Pulmonary artery endothelial cell (primary cell): ENCODE results near the gene CMTM8. TPM values are rescaled to one million over a fixed set of nuclear protein-coding genes. Genes with fewer than 3 reads are reported as not detected.
A peak's percentile ranks its signal among the peaks of the same experiment; 100 is the strongest.
"Not testable (repeated sequence)": the region's sequence is repeated elsewhere in the genome, so short reads cannot be mapped to it uniquely, and the experiment has no call there.

Experiments used
- DNase-seq: peaks from one replicate; pipeline ENCODE4 v3.0.0-alpha.2; 2011; ENCODE audit warnings: low read depth, low spot score
- total RNA-seq: library from RNA; depleted of rRNA; stranded (reverse); fragments of >200 nt; gene quantifications from 2 replicates; pipeline ENCODE4 v1.2.3, GENCODE V29; 2014

CMTM8 gene, protein sequence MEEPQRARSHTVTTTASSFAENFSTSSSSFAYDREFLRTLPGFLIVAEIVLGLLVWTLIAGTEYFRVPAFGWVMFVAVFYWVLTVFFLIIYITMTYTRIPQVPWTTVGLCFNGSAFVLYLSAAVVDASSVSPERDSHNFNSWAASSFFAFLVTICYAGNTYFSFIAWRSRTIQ
- total RNA-seq = 2.6 and 2.8 TPM in 2 replicates

DNA sequence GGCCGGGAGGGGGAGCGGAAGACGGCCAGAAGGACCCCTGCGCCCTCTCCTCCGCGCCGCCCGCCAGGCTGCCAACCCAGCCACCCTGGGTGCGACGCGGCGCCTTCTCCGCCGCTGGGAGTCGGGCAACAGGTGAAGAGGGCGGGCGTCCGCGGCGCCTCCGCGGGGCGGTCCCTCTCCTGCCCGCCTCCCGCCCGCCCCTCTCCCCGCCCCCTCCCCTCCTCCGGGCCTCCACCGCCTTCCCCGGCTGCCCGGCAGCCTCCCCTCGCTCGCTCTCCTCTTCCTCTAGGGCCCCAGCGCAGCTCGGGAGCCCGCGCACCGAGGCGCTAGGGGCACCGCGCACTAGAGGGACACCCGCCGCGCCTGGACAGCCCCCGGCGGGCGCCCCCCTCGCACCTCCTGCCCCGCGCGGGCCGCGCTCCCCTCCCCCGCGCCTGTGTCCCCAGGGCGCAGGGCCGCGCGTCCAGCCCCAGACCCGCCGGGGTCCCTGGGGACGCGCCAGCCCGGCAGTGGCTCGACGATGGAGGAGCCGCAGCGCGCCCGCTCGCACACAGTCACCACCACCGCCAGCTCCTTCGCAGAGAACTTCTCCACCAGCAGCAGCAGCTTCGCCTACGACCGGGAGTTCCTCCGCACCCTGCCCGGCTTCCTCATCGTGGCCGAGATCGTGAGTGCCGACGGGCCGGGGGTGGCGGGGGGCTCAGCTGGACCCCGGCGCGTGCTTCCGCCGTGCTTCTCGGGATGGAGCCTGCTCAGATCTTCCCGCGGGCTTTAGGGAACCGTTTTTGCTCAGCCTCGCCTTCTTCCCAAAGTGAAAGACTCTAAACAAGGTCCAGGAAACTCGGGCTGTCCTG, at the start of gene CMTM8:
TSS of gene CMTM8 (plus strand) at position 228 of the 854 bp plus-strand sequence. CDS start at position 521, 293 bp downstream.
- DNase-seq = no peak

DNA sequence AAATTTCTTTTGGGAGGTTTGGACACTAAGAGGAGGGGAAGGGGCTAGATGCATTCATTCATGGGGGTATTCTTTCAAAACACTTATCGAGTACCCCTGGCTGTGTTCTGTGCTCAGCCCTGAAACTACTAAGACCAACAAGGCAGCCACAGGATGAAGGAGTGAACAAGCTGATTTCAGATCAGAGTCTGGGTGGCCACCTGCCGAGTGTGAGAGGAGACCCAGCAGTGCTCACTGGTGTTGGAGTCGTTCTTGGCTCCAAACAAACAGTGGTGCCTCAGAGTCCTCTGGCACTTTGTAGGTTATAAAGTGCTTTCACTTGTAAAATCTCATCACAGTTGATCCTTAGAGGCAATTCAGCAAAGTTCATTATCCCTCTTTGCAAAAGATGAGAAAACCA, 48.8 kb upstream of the CMTM8 start:
- DNase-seq = no peak

DNA sequence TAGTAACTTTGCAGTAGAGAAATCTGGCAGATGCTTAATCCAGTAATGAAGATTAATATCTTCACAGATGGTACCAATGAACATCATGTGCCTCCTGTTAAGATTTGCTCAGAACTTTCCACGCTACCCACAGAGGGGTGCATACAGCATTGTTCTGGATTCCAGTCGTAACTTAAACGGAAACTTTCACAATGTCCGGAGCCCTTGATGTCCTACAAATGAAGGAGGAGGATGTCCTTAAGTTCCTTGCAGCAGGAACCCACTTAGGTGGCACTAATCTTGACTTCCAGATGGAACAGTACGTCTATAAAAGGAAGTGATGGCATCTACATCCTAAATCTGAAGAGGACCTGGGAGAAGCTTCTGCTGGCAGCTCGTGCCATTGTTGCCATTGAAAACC, 47.9 kb upstream of the CMTM8 start:
- DNase-seq = not testable (repeated sequence)

DNA sequence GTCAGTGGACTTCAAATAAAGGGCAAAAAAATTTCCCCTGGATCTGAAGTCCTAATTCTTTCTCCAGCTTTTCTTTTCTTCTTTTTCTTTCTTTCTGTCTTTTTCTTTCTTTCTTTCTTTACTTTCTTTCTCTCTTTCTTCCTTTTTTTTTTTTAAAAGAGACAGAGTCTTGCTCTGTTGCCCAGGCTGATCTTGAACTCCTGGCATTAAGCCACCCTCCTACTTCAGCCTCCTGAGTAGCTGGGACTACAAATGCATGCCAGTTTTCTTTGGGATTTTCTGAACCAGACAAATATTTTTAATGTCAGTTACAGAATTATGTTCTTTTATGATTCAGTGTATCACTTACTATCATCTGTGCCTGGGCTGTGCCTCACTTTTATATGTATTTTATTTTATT, 45.4 kb upstream of the CMTM8 start:
- no peak for DNase-seq

DNA sequence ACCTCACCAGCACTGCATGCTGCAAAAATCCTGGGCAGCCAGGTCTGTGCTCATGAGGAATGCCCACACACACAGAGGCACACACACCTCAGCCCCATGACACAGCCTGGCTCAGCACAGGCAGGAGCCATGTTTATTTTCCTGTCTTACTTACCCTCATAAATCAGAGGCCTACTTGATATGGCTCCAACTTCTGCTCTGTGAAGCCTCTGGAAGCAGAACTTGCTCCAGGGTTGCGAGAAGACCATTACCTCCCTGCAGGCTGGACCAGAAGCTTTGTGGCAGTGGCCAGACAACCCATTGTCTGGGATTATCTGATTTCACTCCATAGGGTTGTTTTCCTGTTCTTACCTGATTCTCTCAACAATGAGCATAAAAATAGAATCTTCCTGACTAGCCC, 43.8 kb upstream of the CMTM8 start:
- no peak for DNase-seq

DNA sequence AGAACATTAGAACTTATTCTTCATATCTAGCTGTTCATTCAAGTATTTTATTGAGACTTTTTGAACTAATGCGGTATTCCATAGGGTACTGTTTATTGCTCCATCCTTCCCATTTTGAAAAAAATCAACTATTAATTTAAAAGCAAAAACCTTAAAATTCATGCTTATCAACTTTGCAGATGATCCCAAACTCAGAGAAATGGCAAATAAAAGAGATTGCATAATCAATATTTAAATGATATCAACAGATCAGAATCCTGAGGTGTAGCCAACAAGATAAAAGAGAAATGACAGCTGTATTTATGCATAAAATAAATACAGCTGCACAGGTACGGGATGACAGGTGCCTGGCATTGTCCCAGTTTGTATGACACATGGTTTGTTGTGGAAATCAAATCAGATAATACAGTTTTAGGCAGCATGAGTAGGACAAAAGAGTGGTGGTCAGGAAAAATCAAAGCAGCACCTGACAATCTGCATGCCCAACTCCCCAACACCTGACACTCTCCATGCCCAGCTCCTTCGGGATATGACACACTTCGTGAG, 42.4 kb upstream of the CMTM8 start:
- no peak for DNase-seq

DNA sequence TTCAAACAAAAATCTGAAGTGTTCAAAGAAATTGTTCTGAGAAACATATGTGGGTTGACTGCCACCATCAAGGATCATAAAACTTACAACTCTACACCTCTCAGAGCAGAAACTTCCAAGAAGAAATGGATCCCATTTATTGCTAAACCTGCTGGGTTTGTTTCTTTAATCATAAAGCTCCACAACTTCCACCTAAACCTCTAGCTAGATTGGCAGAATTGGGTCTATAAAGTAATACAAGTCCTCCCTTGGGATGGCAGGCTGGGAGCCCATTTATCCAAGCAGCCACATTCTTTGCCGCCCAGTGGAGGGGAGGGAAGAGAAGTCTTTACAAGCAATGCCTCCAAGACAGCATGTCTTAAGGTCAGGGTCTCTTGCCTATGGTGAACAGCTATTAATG, 40.5 kb upstream of the CMTM8 start:
- DNase-seq = no peak

DNA sequence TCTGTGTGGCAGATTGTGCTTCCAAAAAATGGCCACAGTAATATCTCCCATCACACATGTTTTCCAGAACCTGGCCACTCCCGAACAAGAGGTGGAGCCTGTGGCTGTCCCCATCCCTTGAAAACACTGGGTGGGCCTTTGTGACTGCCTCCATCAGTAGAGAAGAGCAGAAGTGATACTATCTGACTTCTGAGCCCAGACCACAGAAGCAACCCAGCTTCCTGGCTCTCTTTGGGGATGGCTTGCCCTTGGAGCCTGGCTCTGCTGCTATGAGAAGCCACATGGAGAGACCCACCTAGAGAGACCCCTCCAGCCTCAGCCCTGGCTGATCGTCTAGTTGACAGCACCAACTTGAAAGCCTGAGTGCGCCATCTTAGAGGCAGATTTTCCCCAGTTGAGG, 39.8 kb upstream of the CMTM8 start:
- DNase-seq = no peak

DNA sequence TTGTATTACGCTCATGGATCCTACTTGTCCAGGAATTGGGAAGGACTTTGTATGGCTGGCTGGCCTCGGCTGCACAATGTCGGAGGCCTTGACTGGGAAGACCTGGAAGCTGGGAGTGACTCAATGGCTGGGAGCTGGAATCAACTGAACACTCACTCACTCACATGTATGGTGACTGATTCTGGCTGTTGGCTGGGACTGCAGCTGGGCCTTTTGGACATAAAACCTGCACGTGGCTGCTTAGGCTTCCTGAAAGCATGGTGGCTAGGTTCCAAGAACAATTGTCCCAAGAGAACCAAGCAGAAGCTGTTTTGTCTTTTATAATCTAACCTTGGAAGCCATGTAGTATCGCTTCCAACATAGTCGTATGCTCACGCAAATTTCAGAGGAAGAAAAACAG, 38.0 kb upstream of the CMTM8 start:
- peak; percentile 45 for DNase-seq

DNA sequence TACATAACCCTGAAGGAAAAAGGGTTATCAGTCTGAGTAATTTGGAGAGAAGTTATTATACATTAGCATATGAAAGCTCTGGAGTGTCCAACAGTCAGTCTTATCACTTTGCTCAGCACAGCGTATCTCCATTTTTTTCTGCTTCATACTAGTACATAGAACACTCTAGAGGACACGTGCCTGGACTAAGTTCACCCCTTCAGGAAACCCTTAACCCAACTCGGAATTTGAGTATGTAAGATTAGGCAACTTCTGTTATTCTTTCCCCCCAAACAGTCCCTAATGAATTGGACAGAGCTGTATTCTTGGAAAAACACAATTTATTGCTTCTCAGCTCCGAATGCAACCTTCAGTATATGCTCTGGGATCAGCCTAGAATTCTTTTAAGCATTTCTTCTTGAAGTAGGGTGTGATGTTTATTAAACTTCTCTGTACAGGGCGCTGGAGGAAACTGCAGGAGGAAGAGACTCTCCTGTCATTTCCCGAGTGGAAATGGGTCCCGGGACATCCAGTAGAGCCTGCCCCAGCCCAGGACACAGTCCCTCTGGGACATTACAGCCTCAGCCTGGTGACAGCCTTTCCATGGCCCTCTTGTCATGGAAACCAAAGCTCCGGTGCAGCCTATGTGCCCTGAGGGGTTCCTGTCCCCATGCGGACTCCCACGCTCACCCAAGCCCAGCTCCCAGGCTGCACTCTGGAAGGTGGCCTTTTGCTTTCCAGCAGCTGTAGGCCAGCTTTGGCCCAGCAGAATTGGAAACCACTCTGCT, 37.3 kb upstream of the CMTM8 start:
- DNase-seq = no peak

DNA sequence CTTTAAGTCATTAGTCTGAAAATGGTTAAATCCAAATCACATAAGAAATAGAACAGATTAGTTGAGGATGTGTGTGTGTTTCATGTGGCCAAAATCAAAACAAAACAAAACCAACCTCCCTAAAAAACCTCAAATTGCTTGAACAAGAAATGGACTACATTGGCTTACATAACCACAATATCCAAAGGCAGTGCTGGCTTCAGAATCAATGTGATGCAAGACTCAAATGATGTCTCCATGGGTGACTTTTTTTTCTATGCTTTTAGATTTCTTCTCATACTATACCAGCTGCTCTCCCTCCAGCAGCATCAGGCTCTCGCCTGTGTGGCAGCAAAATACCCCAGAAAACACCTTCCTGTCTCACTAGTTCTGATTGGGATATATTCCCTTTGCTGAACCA, 36.0 kb upstream of the CMTM8 start:
- no peak for DNase-seq

DNA sequence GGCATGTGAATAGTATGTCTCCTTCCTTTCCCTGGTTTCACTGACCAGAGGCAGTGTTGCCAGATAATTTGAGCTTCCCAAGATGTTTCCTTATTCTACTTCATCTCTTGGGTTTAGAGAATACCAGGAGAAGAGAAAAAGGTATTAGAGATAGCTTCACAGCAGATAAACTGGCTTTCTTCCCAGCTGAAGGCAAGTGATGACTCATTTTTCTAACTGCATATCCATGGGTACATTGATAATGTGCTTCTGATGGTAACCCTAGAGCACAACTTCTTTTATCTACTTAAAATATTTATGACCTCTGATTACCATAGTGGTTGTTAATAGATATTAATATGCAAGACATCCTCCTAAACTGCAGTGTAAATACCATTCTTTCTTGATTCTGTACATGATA, 34.6 kb upstream of the CMTM8 start:
- DNase-seq = no peak

DNA sequence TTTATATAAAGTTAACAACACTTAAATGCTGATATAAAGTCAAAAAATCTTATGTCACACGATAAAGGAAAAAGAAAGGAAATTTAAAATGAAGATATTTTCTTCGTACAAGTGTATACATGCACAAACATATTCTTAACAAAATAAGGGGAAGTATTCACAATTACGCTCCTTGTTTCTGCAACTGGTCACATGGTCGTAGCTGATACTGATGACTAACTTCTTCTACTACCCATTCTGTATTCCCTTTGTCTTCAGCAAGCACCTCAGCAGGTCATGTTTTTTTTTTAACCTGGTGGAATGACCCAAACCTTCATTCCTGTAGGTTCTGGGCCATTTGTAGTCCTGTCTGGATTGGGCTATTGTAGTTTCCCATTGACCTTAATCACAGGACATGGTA, 30.0 kb upstream of the CMTM8 start:
- DNase-seq = no peak

DNA sequence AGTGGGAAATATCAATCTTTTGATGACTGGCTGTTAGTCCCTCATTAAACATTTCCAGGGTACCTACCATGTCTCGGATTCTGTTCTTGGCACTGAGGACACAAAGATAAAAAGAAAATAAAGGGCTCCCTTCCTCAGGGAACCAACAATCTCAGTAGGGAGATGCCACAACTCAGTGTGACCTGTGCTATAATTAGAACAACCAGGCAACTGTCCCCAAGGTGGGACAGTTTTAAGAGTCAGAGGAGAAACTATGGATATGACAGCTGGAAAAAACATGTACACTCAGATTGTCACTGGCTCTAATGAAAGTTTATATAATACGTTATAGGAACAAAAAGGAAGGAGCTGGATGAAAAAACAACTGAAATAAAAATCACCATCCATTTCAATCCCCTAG, 23.3 kb upstream of the CMTM8 start:
- DNase-seq = no peak

DNA sequence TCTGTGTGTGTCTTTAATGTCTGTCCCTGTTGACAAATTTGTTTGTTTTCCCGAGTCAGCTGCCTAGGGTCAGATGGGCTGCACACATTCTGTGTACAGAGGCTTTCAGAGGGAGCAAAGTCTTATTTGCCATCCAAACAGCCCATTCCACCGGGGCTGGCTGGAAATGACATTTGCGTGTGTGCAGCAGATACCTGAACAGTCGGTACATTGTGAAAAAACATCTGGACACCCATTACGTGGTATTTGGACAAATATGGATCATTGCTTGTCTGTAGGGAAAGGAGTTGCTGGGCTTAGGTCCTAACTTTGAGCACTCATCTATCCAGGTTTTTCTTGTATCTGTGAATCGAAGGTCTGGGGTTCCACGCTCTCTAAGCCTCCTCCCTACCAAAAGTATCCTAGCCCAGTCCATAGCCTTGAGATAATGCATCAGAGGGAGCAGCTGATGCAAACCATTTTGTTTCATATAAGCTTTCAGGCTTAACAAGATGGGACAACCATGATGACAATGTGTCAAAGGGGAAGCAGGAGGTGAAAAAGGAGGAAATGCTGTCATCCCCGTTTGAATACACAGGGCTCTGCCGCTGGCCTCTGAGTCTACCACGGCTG, 22.2 kb upstream of the CMTM8 start:
- DNase-seq = no peak

DNA sequence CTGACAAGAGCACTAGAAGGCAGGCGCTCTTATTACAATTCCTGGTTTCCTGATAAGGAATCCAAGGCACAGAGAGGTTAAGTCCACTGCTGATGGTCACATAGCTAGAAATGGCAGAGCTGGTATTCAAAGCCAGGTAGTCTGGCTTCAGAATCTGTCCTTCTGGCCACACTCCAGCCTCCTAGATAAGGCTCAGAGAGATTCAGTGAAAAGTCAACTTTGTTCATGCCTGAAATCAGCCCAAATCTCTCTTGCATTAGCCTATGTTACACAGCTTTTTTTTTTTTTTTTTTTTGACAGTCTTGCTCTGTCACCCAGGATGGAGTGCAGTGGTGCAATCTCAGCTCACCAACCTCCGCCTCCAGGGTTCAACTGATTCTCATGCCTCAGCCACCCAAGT, 21.1 kb upstream of the CMTM8 start:
- DNase-seq = no peak

DNA sequence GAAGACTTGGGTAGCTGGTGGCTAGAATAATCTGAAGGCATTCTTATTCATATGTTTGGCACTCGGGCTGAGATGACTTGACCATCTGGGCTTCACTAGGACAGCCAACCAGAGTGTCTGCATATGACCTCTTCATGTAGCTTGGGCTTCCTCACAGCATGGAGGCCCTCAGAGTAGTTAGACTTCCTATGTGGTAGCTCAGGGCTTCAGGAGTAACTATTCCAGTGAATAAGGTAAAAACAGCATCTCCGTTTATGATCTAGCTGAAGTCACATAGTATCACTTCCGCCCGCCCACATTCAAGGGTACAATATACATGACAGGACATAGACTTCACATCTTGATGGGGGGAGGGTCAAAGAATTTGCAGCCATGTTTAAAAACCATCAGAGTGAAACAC, 18.9 kb upstream of the CMTM8 start:
- no peak for DNase-seq

DNA sequence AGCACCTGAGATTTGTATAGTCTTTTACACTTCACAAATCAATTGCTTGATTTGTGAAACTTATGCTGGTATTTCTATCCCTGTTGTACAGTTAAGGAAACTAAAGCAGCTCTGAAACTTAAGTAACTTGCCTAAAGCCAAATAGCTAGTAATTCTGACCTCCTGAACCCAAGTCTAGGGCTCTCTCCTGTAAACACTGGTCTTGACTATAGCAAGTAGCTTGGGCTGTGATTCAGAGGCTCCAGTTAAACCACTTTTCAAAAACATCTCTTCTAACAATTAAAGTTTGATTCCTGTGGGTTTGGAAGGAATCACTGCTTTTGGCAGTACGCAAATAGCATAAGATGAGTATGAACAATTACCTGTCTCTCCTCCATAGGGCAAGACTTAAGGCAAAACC, 18.5 kb upstream of the CMTM8 start:
- no peak for DNase-seq

DNA sequence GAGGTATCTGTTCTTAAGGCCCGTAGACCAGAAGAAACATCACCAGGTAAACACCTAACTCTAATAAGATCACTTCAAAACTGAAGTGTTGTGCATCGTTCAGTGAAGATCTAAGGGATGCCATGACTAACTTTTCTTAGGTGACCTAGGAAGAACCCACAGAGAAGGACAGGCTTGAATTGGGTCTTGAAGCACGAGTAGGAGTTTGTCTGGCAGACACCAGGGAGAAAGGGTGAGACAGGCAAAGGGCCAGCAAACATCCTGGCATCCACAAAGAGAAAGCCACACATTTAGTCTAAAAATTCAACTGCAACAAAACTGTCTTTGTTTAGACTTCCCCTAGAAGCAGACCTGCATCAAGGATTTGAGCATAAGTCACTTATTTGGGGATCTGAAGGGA, 15.5 kb upstream of the CMTM8 start:
- no peak for DNase-seq

DNA sequence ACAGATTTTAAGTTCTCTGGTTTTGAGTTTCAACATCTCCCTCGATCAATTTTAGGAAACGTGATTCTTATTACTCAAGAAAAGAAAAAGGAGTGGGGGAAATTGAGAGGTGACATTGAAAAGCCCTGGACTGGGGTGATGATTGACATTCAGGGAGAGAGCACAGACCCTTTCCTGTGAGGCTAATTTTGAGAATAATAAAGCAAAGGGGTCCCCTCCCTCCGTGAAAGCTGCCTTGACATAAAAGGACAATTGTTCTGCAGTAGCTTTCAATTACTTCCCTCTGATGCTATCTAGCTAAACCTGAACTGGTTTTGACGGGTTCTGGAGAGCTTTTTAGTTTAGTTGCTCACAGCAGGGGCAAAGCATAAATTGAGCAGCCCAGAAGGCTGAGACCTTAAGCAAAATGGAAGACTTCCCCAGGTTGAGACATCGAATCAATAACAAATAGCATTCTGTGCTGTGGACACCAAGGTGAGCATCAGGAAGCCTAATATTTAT, 14.4 kb upstream of the CMTM8 start:
- no peak for DNase-seq

DNA sequence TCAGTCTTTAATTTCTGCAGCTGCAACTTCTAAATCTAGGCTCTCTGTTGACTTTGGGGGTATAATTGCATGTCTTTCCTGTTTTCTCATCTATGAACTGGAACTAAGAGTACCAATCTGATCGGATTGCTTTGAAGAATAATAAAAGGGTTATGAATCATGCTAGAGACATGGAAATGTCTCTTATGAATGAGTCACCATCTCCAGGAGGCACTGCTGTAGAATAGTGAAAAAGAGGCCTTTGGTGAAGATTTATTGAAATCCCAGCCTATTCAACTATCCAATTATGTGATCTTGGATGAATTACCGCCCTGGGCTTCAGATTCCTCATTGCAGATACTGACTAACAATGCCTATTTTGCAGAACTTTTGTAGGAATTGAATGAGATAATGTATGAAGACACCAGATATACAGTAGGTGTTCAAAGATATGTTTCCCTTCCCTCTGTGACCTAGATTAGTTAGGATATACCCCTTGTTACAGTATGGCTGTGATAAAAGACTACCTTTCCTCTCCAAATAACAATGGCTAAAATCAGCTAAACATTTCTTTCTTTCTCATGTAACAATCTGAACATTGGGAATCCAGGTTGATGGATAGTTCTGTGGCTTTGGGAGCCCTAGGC, 11.5 kb upstream of the CMTM8 start:
- peak; percentile 11 for DNase-seq
